Endometrial microvascular endothelial cells (primary cell): ENCODE data around the gene FGF22. TPM values are rescaled to one million over a fixed set of nuclear protein-coding genes. Genes with fewer than 3 reads are reported as not detected.
"Not testable (repeated sequence)": the region's sequence is repeated elsewhere in the genome, so short reads cannot be mapped to it uniquely, and the experiment has no call there.

Source experiments
- in situ Hi-C: cut with HindIII; loops from 2 replicates; pipeline ENCODE4 v1.10.0; 2017; ENCODE audit warnings: low sequenced_read_pairs, low pct_unique_long_range_greater_than_20kb; ENCODE audit errors: inconsistent ontology term
- total RNA-seq: library from RNA; depleted of rRNA; stranded (reverse); fragments of >200 nt; gene quantifications from one replicate; pipeline ENCODE4 v1.2.3, GENCODE V29; 2015; ENCODE audit errors: inconsistent ontology term

Gene FGF22
- total RNA-seq, 1 donor from 2014 or later = not detected

DNA sequence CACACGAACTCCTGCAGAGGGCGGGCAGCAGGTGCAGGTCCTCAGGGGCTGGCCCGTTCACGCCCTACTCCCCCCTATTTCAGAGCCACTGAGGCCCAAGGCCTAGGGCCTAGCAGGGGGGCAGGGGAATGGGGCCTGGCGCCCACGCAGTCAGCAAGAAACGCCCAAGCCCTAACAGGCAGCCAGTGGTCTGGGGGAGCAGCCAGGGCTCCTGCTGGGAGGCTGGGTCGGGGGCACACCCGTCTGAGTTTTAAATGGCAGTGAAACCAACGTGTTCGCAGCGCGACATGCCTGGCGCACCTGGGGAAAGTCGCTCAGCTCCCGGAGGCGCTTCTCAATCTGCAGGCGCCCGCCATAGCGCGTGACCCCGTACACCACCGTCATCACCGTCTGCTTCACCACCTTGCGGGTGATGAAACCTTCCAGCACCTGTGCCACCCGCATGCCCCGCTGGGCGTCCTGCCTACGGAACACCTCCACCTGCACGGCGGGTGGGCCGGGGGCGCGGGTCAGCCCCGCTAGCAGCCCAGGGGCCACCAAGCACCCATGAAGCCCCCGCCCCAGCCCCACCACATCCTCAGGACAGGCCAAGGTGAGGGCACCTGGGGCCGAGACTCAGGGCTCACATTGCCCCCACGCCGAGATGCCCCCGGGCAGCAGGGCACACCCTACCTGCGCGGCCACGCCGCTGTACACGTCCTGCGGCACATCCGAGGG is 20.2 kb upstream of the FGF22 start:
- in situ Hi-C loops = no loop called here

GRCh38 chr19:620166-620862 is 19.4 kb upstream of the FGF22 start:
- in situ Hi-C loops = no loop called here

DNA sequence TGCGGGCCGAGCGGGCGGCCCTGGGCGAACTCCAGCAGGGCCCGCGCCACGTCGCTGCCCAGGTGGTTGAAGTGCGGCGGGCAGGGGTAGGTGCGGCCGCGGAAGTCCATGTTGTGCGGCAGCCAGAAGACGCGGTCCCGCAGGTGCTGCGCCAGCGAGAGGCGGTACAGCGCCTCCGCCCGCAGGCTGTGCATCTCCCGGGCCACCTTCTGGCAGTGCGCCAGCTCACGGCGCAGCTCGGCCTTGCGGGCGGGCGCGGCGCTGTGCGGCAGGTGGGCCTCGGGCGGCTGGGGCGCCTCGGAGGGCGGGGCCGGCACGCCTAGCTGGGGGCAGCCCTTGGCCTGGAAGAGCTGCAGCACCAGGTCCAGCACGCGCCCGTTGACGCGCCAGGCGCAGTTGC is 18.5 kb upstream of the FGF22 start:
- in situ Hi-C loops = not testable (repeated sequence)

DNA sequence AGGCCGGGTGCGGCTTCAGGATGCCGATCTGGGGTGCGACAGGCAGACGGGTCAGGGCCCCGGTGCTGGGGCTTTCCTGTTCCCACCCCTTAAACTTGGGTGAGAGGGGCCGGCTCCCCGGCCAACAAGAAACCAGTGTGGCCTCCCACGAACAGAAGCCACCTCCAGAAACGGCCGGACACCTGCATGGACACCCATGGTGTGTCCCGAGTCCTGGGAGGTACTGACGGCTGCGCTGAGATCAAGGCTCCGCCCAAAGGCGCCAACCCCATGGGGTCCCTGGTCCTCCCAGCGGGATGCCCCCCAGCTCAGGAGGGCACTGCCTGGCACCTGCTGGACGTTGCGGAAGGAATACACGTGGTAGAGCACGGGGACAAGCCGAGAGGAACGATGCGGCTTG is 17.9 kb upstream of the FGF22 start:
- in situ Hi-C loops = no loop called here

- in situ Hi-C loops = no loop called here
Observed at GRCh38 chr19:622666-623065, 17.0 kb upstream of the FGF22 start.

DNA sequence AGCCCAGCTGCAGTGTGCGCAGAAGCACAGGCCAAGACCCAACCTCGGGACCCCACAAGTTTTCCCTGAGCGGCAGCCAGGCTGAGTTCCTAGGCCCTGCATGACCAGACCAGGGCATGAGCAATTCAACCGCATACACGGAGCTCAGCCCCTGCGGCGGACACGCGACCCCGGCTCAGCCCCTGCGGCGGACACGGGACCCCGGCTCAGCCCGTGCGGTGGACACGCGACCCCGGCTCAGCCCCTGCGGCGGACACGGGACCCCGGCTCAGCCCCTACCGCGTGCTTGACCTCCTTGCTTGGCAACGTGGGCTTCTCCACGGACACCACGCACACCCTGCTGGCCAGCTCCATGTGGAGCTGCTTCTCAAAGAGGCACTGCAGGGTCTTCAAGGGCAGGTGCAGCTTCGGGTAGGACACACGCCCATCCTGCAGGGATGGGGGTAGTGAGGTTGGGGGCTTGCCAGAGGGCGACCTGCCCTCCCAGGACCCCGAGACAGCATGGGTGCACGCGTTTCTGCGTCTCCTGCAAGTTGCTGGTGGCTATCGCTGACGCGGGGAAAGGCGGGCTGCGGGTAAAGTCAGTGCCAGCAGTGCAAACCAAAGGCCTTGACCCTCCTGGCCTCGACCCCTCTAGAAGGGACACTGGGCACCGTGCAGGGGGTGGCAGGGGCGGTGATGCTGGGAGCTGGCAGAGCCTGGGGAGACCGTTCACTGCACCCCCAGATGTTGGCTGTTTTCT is 16.3 kb upstream of the FGF22 start:
- in situ Hi-C loops = no loop called here

DNA sequence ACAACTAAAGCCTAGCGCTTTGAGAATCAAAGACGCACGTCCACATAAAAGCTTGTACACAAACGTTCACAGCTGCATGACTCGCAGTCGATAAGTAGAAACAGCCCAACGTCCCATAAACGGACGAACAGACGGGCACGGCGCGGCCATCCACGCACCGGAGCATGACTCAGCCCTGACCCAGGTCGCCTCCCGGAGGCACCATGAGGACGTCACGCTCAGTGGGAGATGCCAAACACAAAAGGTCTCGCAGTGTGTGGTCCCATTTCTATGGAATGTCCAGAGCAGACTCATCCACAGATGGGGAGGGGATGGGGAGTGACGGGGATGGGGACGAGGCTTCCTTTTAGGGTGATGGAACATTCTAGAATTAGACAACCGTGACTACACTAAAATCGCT is 15.7 kb upstream of the FGF22 start:
- in situ Hi-C loops = no loop called here

GRCh38 chr19:624433-625109 is 15.1 kb upstream of the FGF22 start:
- in situ Hi-C loops = no loop called here

DNA sequence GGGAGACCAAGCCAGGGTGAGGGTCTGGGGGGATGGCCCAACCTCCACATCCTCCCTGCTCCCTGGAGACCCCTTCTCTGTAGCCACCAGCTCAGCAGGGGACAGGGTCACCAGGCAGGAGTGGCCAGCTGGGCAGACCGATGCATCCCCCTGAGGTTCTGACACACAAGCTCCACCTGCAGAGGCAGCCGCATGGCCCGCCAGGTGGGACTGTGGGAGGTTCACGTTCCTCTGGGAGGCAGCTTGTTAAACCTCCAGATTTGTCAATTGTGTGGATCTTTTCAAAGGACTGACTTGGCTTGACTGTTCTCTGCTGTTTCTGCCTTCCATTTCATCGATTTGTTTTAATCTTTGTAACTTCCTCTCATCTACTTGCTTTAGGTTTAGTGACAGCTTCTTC is 14.4 kb upstream of the FGF22 start:
- in situ Hi-C loops = no loop called here

DNA sequence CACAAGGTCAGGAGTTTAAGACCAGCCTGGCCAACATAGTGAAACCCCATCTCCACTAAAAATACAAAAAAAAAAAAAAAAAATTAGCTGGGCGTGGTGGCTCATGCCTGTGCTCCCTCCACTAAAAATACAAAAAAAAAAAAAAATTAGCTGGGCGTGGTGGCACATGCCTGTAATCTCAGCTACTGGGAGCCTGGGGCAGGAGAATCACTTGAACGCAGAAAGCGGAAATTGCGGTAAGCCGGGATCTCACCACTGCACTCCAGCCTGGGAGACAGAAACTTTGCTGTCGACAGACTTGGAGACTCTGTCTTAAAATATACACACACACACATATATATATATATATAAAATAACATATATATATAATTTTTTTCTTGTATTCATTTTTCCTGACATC is 13.1 kb upstream of the FGF22 start:
- in situ Hi-C loops = not testable (repeated sequence)

DNA sequence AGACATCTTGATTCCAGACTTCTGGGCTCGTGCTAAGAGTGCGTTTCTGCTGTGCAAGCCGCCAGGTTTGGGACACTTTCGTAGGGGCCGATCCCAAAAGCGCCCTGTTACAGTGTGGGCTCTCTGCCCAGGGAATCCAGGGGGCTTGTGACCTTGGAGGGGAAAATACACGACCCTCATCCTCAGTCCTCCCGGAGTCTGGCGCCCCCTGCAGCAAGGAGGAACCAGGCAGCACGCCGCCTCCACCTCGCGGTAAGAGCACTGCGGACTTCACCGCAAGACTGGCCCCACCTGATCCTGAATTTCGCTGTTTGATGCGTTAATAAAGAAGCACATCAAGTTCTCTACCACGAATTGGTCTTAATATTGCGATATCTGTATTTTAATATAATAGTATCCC is 11.5 kb upstream of the FGF22 start:
- in situ Hi-C loops = no loop called here

GRCh38 chr19:629515-629914 is 10.2 kb upstream of the FGF22 start:
- in situ Hi-C loops = not testable (repeated sequence)

GRCh38 chr19:629961-630714 is 9.5 kb upstream of the FGF22 start:
- in situ Hi-C loops = no loop called here

GRCh38 chr19:632579-633067 is 7.1 kb upstream of the FGF22 start:
- in situ Hi-C loops = no loop called here

DNA sequence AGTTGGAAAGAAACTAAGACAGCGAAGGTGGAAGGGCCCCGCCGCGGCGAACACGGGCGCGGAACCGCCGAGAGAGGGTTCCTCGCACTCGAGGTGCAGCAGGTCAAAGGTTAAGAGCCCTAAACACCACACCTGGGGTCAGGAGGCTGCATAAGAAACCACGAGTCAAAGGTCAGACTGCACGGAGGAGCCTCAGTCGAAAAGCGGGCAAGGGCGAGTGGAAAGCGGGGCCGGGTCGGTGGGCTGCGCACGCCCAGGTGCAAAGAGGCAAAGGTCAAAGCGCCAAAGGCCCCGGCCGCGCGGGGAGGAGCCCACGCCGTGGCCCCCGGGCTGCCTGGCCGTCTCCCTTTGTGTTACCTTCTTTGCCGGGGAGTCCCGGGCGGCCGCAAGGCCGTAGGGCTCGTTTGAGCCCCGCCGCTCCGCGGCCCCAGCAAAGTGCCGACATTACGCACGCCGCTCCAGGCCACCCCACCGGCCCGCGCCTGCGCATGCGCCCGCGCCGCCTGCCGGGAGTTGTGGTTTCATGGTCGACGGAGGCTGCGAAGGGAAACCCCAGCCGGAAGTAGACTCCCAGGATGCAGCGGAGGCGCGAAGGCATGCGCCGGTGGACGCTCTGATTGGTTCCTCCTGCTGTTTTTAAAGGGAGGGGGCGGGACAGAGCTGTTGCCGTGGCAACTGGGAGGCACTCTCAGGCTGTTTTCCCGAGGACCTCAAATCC is 6.5 kb upstream of the FGF22 start, which contains the start of gene POLRMT:
TSS of gene POLRMT (minus strand) at position 470 of the 718 bp plus-strand sequence. CDS start at position 445, 25 bp downstream.
- in situ Hi-C loops = no loop called here

- in situ Hi-C loops = no loop called here
Observed at GRCh38 chr19:633786-634639, 5.7 kb upstream of the FGF22 start.
